EH (cell line): ENCODE results near the gene CNGA4.
A peak's percentile ranks its signal among the peaks of the same experiment; 100 is the strongest.
"Not testable (repeated sequence)": the region's sequence is repeated elsewhere in the genome, so short reads cannot be mapped to it uniquely, and the experiment has no call there.

ENCODE experiments used
- DNase-seq: peaks from one replicate; pipeline ENCODE4 v3.0.0-alpha.2; 2015; ENCODE audit warnings: low read depth

CNGA4 gene

GRCh38 chr11:6225024-6225423 lies 13.9 kb upstream of the CNGA4 start:
- DNase-seq: no peak

GRCh38 chr11:6225896-6226295 lies 13.0 kb upstream of the CNGA4 start:
- no peak for DNase-seq

- no peak for DNase-seq
These were observed 10.4 kb upstream of the CNGA4 start for GRCh38 chr11:6228520-6228919.

GRCh38 chr11:6229911-6230310 lies 9.0 kb upstream of the CNGA4 start:
- DNase-seq: no peak

GRCh38 chr11:6232899-6233298 lies 6.0 kb upstream of the CNGA4 start:
- DNase-seq: no peak

- no peak for DNase-seq
These were observed 4.9 kb upstream of the CNGA4 start for GRCh38 chr11:6233984-6234386.

GRCh38 chr11:6234387-6235107 lies 4.3 kb upstream of the CNGA4 start, which contains the start of gene FHIP1B:
FHIP1B (minus strand) TSS chr11:6234636; CDS start chr11:6224516, 10,120 bp downstream.
- DNase-seq: peak; percentile 100

- peak; percentile 7 for DNase-seq
These were observed 1.6 kb upstream of the CNGA4 start for GRCh38 chr11:6237266-6237665.

GRCh38 chr11:6237761-6238302 lies 1.1 kb upstream of the CNGA4 start:
- no peak for DNase-seq

GRCh38 chr11:6240139-6240538 lies 1.2 kb downstream of the CNGA4 start:
- no peak for DNase-seq

GRCh38 chr11:6240781-6241180 lies 1.9 kb downstream of the CNGA4 start:
- no peak for DNase-seq

GRCh38 chr11:6241316-6241715 lies 2.4 kb downstream of the CNGA4 start:
- no peak for DNase-seq

GRCh38 chr11:6245536-6245935 lies 6.6 kb downstream of the CNGA4 start:
- no peak for DNase-seq

- DNase-seq: peak; percentile 20
These were observed 9.4 kb downstream of the CNGA4 start for GRCh38 chr11:6248248-6248647.

- DNase-seq: not testable (repeated sequence)
These were observed 10.0 kb downstream of the CNGA4 start for GRCh38 chr11:6248897-6249296.

- DNase-seq: peak; percentile 76
These were observed 11.1 kb downstream of the CNGA4 start for GRCh38 chr11:6249770-6250555.

GRCh38 chr11:6251120-6251733 lies 12.3 kb downstream of the CNGA4 start:
- DNase-seq: peak; percentile 76

GRCh38 chr11:6251990-6252473 lies 13.1 kb downstream of the CNGA4 start:
- DNase-seq: no peak

- DNase-seq: no peak
These were observed 14.3 kb downstream of the CNGA4 start for GRCh38 chr11:6253197-6253596.

- DNase-seq: no peak
These were observed 19.3 kb downstream of the CNGA4 start for GRCh38 chr11:6258141-6258540.

GRCh38 chr11:6258571-6259081 lies 19.7 kb downstream of the CNGA4 start:
- peak; percentile 32 for DNase-seq

GRCh38 chr11:6260207-6260726 lies 21.4 kb downstream of the CNGA4 start:
- no peak for DNase-seq
